Gastrocnemius medialis (tissue), 4 donors: ENCODE results near the gene TMEM52. TPM values are rescaled to one million over a fixed set of nuclear protein-coding genes. Genes with fewer than 3 reads are reported as not detected.

Experiments used
- ATAC-seq, 2 donors: fragments of 150-250 bp; one replicate each; pipeline ENCODE4 v1.9.1; 2016
- DNase-seq, 2 donors: peaks; one replicate each; pipeline ENCODE4 v3.0.0-alpha.2; 2019
- H3K27ac ChIP-seq, 4 donors: fragments of 200-600 bp; sonication (generic); 1 replicate in 1 of 4; 2 replicates in 3 of 4; pipeline ENCODE4 v1.5.1; 2016 to 2018; ENCODE audit warnings: mild to moderate bottlenecking in 2 of 4, moderate library complexity in 1 of 4
- H3K27me3 ChIP-seq, 3 donors: fragments of 200-600 bp; sonication (generic) in 2 of 3; 1 replicate in 1 of 3; 2 replicates in 2 of 3; pipeline versions ENCODE4 v1.5.1 to v1.6.0; 2016 to 2019; ENCODE audit warnings: mild to moderate bottlenecking in 1 of 3, moderate library complexity in 1 of 3
- H3K36me3 ChIP-seq, 2 donors: fragments of 200-600 bp; sonication (generic) in 1 of 2; one replicate each; pipeline ENCODE4 v1.5.1; 2017 to 2018
- H3K4me1 ChIP-seq, 2 donors: fragments of 200-600 bp; sonication (generic) in 1 of 2; one replicate each; pipeline ENCODE4 v1.5.1; 2016 to 2017; ENCODE audit warnings: mild to moderate bottlenecking in 2 of 2
- H3K4me3 ChIP-seq, 4 donors: fragments of 200-600 bp; sonication (generic) in 3 of 4; 1 replicate in 1 of 4; 2 replicates in 3 of 4; pipeline ENCODE4 v1.5.1; 2016 to 2019; ENCODE audit warnings: mild to moderate bottlenecking in 2 of 4
- H3K9me3 ChIP-seq, 3 donors: fragments of 200-600 bp; sonication (generic) in 2 of 3; 1 replicate in 1 of 3; 2 replicates in 2 of 3; pipeline ENCODE4 v1.5.1; 2016 to 2019
- POLR2A ChIP-seq, 2 donors: fragments of 450-650 bp; IDR thresholded peaks; one replicate each; pipeline ENCODE4 v1.6.1; 2017; ENCODE audit warnings: antibody characterized with exemption in 2 of 2, mild to moderate bottlenecking in 2 of 2, moderate library complexity in 2 of 2
- in situ Hi-C, 4 donors: fragments of 200-750 bp; cut with MboI; loops; one replicate each; pipeline versions ENCODE4 v1.15.0 to v1.8.0; 2017; ENCODE audit warnings: low sequenced_read_pairs in 4 of 4
- intact Hi-C: fragments of 100-400 bp; cut with DNase I; formaldehyde crosslinking; loops from one replicate; pipeline ENCODE4 v1.15.1; 2023; ENCODE audit warnings: low total_unique reads
- total RNA-seq, 4 donors: library from RNA; depleted of rRNA; stranded (reverse); fragments of >200 nt; gene quantifications; one replicate each; pipeline versions ENCODE4 v1.1.0 to v1.2.3, GENCODE V29; 2016
- TF ChIP-seq, protein P1 (sequence below), 5 experiments: fragments of 450-650 bp in 3 of 5; fragments of 200-600 bp in 2 of 5; sonication (generic) in 2 of 5; IDR thresholded peaks in 4 of 5; conservative IDR thresholded peaks in 1 of 5; 1 replicate in 4 of 5; 2 replicates in 1 of 5; pipeline ENCODE4 v1.5.1; 2016 to 2019; ENCODE audit warnings: antibody characterized with exemption in 5 of 5, mild to moderate bottlenecking in 3 of 5, moderate library complexity in 3 of 5

TMEM52 gene
- total RNA-seq, 4 donors from 2014 or later: 43.3 to 155 (median 67.2) TPM

DNA sequence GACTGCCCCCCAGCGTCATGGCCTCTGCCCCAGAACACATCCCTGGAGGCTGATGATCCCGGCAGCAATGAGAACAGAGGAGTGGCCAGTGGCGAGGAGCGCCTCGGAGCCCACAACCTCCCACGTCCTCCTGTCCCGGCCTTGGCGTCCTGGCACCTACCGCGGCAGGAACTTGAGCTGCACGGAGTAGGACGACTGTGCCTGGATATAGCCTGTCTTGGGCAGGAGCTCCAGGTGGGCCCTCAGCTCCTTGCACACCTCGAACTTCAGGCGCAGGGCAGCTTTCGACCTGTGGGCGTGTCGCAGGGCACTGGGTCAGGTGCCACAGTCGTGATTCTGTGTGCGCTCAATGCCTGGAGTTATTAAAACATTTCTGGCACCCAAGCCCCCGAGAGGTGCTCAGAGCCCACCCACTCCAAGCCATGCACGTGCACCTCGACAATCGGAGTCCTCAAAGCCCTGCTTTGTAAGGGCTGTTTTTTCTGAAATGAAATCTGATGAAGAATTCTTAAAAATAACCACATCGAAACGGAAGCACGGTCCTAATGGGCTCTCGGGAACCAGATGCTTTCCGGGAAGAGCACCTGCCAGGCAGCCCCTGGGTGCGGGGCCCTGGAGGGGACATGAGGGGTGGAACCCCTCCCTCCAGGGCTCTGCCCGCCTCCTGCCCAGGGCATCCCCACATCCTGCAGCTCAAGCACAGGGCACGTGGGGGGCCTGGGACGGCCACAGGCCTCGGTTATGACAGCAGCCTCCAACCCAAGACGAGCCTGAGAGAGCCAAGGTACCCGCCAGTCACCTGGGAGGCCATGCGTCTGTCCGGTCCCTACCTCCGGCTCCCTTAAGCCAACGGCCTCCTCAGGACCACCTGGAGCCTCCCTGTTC, 23.0 kb upstream of the TMEM52 start:
- H3K27ac ChIP-seq: no peak overlapping the region
- H3K4me3 ChIP-seq: no peak overlapping the region
- peaks cover 8 to 17% (median 8%) of the 10 kb centered on the region in 3 donors for H3K27me3 ChIP-seq
- no peak for DNase-seq
- no peak for ATAC-seq
- peaks cover 0 to 3% of the 10 kb centered on the region in 2 donors for H3K4me1 ChIP-seq
- H3K36me3 ChIP-seq: no peaks in the 10 kb centered on the region
- TF ChIP-seq, protein P1, sequence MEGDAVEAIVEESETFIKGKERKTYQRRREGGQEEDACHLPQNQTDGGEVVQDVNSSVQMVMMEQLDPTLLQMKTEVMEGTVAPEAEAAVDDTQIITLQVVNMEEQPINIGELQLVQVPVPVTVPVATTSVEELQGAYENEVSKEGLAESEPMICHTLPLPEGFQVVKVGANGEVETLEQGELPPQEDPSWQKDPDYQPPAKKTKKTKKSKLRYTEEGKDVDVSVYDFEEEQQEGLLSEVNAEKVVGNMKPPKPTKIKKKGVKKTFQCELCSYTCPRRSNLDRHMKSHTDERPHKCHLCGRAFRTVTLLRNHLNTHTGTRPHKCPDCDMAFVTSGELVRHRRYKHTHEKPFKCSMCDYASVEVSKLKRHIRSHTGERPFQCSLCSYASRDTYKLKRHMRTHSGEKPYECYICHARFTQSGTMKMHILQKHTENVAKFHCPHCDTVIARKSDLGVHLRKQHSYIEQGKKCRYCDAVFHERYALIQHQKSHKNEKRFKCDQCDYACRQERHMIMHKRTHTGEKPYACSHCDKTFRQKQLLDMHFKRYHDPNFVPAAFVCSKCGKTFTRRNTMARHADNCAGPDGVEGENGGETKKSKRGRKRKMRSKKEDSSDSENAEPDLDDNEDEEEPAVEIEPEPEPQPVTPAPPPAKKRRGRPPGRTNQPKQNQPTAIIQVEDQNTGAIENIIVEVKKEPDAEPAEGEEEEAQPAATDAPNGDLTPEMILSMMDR (IDR thresholded peaks at IDR 0.05 in 4 of 5, conservative IDR thresholded peaks at IDR 0.05 in 1 of 5): no peak
- no peak for TF ChIP-seq POLR2A (IDR thresholded peaks at IDR 0.05)
- intact Hi-C loops (no loop called here), in situ Hi-C loops (loop anchor here in 1 of 4 donors (10.0 kb wide), 1 partner anchor 103 kb away; no protein-coding TSS in a partner anchor)
- H3K9me3 ChIP-seq: no peaks in the 10 kb centered on the region

DNA sequence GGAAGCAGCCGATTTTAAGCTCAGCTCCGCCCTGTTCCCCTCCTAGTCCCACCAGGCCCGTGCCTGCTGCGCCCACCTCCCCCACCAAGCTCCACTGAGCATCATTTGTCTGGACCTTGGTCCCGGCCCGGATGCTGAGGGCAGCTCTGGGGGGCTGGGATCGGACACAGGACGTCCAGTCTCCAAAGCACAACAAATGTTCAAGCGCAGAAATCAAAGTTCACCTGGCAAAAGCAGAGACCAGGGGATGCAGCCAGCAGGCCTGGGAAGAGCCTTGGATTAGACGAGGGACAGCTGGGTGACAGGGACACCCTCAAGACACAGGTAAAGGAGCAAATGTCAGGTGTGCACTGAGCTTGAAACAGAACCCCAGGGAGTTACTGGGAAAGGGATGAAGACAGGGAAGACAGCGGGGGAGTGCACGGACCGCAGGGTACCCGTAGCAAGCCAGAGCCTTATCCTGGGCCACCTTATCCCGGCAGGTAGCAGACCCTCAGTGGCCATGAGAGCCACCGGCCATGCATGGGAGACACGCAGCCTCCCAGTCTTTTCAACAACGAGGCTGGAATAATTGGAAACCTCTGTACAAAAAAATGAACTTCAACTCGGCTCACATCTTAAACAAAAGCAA, 22.2 kb upstream of the TMEM52 start:
- TF ChIP-seq, protein P1 (IDR thresholded peaks at IDR 0.05 in 4 of 5, conservative IDR thresholded peaks at IDR 0.05 in 1 of 5): no peak
- no peak for TF ChIP-seq POLR2A (IDR thresholded peaks at IDR 0.05)
- in situ Hi-C loops: loop anchor here in 1 of 4 donors (10.0 kb wide), 1 partner anchor 103 kb away; no protein-coding TSS in a partner anchor
- DNase-seq (no peak), ATAC-seq (no peak)
- Histone ChIP-seq H3K9me3 (no peaks in the 10 kb centered on the region), H3K4me1 (peaks cover 0 to 3% of the 10 kb centered on the region in 2 donors), H3K27ac (no peak overlapping the region), H3K27me3 (peaks cover 6 to 17% (median 8%) of the 10 kb centered on the region in 3 donors), H3K4me3 (no peak overlapping the region), H3K36me3 (no peaks in the 10 kb centered on the region)
- intact Hi-C loops: no loop called here

DNA sequence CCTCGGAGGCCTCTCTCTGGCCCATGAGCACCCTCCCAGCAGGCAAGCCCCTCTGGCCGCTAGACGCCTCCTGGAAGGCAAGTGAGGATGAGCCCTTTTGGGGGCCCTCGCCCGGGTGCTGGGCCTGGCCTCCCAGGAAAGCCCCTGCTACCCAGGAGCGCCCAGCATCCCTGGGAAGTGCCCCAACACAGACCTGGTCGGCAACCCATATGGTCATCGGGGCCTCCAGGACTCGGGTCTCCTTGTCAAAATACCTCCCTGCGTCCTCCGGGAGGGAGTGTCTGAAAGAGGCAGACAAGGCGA, 21.0 kb upstream of the TMEM52 start:
- Histone ChIP-seq H3K27ac (no peak overlapping the region), H3K9me3 (no peaks in the 10 kb centered on the region), H3K27me3 (peaks cover 4 to 17% (median 8%) of the 10 kb centered on the region in 3 donors), H3K4me1 (peaks cover 0 to 3% of the 10 kb centered on the region in 2 donors), H3K36me3 (no peaks in the 10 kb centered on the region), H3K4me3 (no peak overlapping the region)
- ATAC-seq: no peak
- in situ Hi-C loops: loop anchor here in 1 of 4 donors (10.0 kb wide), 1 partner anchor 105 kb away; no protein-coding TSS in a partner anchor
- no peak for DNase-seq
- TF ChIP-seq, protein P1 (IDR thresholded peaks at IDR 0.05 in 4 of 5, conservative IDR thresholded peaks at IDR 0.05 in 1 of 5): no peak
- no peak for TF ChIP-seq POLR2A (IDR thresholded peaks at IDR 0.05)
- intact Hi-C loops: no loop called here

DNA sequence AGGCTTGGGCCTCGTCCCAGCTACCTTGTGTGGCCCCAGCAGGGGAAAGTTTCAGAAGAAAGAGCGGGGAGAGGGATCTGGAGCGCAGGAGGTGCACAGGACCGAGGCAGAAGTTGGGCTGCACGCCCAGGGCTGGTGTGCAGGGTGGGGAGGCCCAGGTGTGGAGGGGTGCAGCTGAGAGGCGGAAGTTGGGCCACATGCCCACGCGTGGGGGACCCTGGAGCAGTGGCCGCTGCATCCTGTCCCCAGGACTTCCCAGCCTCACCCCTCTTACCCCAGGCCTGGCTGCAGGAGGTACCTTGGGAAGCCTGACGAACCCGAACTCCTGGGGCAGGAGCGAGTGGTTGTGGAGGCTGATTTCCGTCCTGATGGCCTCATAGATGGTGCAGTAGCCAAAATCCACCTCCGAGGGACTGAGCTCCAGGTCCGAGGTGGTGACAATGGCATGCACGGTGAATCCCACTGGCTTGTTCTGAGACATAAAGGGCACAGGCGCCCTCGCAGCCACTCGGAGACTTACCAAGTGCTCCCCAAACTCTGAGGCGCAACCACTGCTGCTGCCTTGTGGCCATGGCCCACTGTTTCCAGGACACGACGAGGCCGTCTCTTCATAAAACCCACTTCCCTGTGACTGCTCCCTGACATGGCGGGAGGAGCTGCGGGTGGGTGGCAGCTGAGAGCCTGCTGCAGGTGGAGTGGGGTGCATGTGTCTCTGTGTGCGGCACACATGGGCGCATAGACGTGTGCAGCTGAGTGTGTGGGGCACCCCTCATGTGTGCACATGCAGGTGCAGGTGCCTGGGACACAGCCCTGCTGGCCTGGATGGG, 20.4 kb upstream of the TMEM52 start:
- Histone ChIP-seq H3K9me3 (no peaks in the 10 kb centered on the region), H3K4me1 (peaks cover 0 to 3% of the 10 kb centered on the region in 2 donors), H3K36me3 (no peaks in the 10 kb centered on the region), H3K27ac (no peak overlapping the region), H3K27me3 (peaks cover 4 to 17% (median 8%) of the 10 kb centered on the region in 3 donors), H3K4me3 (no peak overlapping the region)
- intact Hi-C loops (no loop called here), in situ Hi-C loops (loop anchor here in 1 of 4 donors (10.0 kb wide), 1 partner anchor 105 kb away; no protein-coding TSS in a partner anchor)
- TF ChIP-seq, protein P1 (IDR thresholded peaks at IDR 0.05 in 4 of 5, conservative IDR thresholded peaks at IDR 0.05 in 1 of 5): no peak
- TF ChIP-seq POLR2A (IDR thresholded peaks at IDR 0.05): no peak
- ATAC-seq (no peak), DNase-seq (no peak)
